H1 (cell line): ENCODE data around the gene ANKS1A. TPM values are rescaled to one million over a fixed set of nuclear protein-coding genes. Genes with fewer than 3 reads are reported as not detected.

ENCODE experiments used
- CTCF ChIA-PET: fragments of 300-600 bp; sonication (Branson Sonifier 250); formaldehyde crosslinking; loops from one replicate; lab custom pipeline; 2021; ENCODE audit not compliant: partially characterized antibody; lab: Charles Lee
- POLR2A ChIA-PET: fragments of 300-600 bp; sonication (Branson Sonifier 250); formaldehyde crosslinking; loops from one replicate; lab custom pipeline; 2021; ENCODE audit warnings: inconsistent platforms; ENCODE audit not compliant: partially characterized antibody; lab: Charles Lee
- DNase-seq, 2 experiments: peaks; one replicate each; pipeline versions ENCODE4 v3.0.0 to v3.0.0-alpha.2; 2010 to 2022; ENCODE audit warnings: low spot score in 2 of 2, low read depth in 1 of 2, mixed read lengths in 1 of 2
- FAIRE-seq: peaks from 2 replicates; lab custom pipeline; 2011; peaks lifted over from hg19 to GRCh38; lab: Jason Lieb, UNC
- H2AFZ ChIP-seq: 2 replicates; pipeline ENCODE4 v1.8.1; 2012; ENCODE audit warnings: low read length, inconsistent platforms
- H2AK5ac ChIP-seq: 2 replicates; pipeline ENCODE4 v1.6.1; 2013; ENCODE audit warnings: low read depth, low read length
- H2BK120ac ChIP-seq: replicated peaks from 2 replicates; pipeline ENCODE3; 2013; ENCODE audit warnings: low read depth, low read length, inconsistent platforms
- H2BK12ac ChIP-seq: 2 replicates; pipeline ENCODE4 v1.6.1; 2013; ENCODE audit warnings: low read depth, low read length
- H2BK15ac ChIP-seq: 2 replicates; pipeline ENCODE4 v1.6.1; 2013; ENCODE audit warnings: low read length
- H2BK20ac ChIP-seq: 2 replicates; pipeline ENCODE4 v1.6.1; 2013; ENCODE audit warnings: low read length
- H2BK5ac ChIP-seq: 2 replicates; pipeline ENCODE4 v1.6.1; 2013; ENCODE audit warnings: low read depth, low read length
- H3K14ac ChIP-seq: 2 replicates; pipeline ENCODE4 v1.6.1; 2013; ENCODE audit warnings: inconsistent platforms; ENCODE audit not compliant: insufficient read length
- H3K18ac ChIP-seq: 2 replicates; pipeline ENCODE4 v1.6.1; 2013; ENCODE audit warnings: low read length; ENCODE audit errors: extremely low read depth
- H3K23ac ChIP-seq: 2 replicates; pipeline ENCODE4 v1.6.1; 2013; ENCODE audit warnings: inconsistent platforms; ENCODE audit not compliant: insufficient read length
- H3K23me2 ChIP-seq: 2 replicates; pipeline ENCODE4 v1.6.1; 2013; ENCODE audit warnings: low read depth, low read length
- H3K27ac ChIP-seq: 2 replicates; pipeline ENCODE4 v1.6.1; 2011; ENCODE audit warnings: low read depth, low read length, inconsistent platforms
- H3K27me3 ChIP-seq, 4 experiments: replicated peaks in 1 of 4; 1 replicate in 1 of 4; 2 replicates in 3 of 4; pipeline versions ENCODE4 v1.6.1 to v1.8.1; 2011 to 2013; ENCODE audit warnings: low read length in 3 of 4, mild to moderate bottlenecking in 3 of 4, inconsistent platforms in 2 of 4, mixed read lengths in 2 of 4, moderate library complexity in 1 of 4; ENCODE audit not compliant: control insufficient read depth in 3 of 4, insufficient read depth in 3 of 4; ENCODE audit errors: extremely low read depth in 1 of 4
- H3K36me3 ChIP-seq, 4 experiments: 2 replicates each; pipeline versions ENCODE4 v1.6.1 to v1.8.1; 2011 to 2013; ENCODE audit warnings: mild to moderate bottlenecking in 4 of 4, low read length in 3 of 4, moderate library complexity in 2 of 4, control low read depth in 1 of 4, inconsistent platforms in 1 of 4; ENCODE audit not compliant: insufficient read depth in 4 of 4, control insufficient read depth in 2 of 4
- H3K4ac ChIP-seq: replicated peaks from 2 replicates; pipeline ENCODE3; 2013; ENCODE audit warnings: low read length, low read depth, mixed read lengths, inconsistent platforms; ENCODE audit not compliant: insufficient read length
- H3K4me1 ChIP-seq, 4 experiments: replicated peaks in 1 of 4; 1 replicate in 1 of 4; 2 replicates in 3 of 4; pipeline versions ENCODE4 v1.6.1 to v1.8.1; 2011 to 2013; ENCODE audit warnings: low read length in 3 of 4, inconsistent platforms in 2 of 4, mixed read lengths in 1 of 4; ENCODE audit not compliant: insufficient read depth in 4 of 4, control insufficient read depth in 3 of 4
- H3K4me2 ChIP-seq, 2 experiments: 2 replicates each; pipeline versions ENCODE4 v1.6.1 to v1.8.1; 2011 to 2013; ENCODE audit warnings: low read depth in 2 of 2, low read length in 2 of 2, control low read depth in 1 of 2, inconsistent platforms in 1 of 2, mild to moderate bottlenecking in 1 of 2; ENCODE audit not compliant: insufficient read depth in 1 of 2
- H3K4me3 ChIP-seq, 4 experiments: fragments of 200-600, 300-600 bp in 1 of 4; sonication (generic), shearing (Covaris generic), sonication (Bioruptor Twin) in 1 of 4; 2 replicates each; pipeline versions ENCODE4 v1.5.1 to v1.8.1; 2011 to 2016; ENCODE audit warnings: low read length in 4 of 4, low read depth in 3 of 4, control low read depth in 2 of 4, inconsistent platforms in 2 of 4, mild to moderate bottlenecking in 2 of 4, mixed read lengths in 1 of 4, moderate library complexity in 1 of 4; ENCODE audit not compliant: insufficient read depth in 2 of 4; ENCODE audit errors: extremely low read depth in 1 of 4
- H3K56ac ChIP-seq: replicated peaks from 2 replicates; pipeline ENCODE3; 2013; ENCODE audit warnings: low read depth, mild to moderate bottlenecking, mixed read lengths, low read length, inconsistent platforms; ENCODE audit not compliant: insufficient read length
- H3K79me1 ChIP-seq: 2 replicates; pipeline ENCODE4 v1.6.1; 2013; ENCODE audit warnings: low read depth, low read length, control low read depth
- H3K79me2 ChIP-seq, 2 experiments: 2 replicates each; pipeline versions ENCODE4 v1.6.1 to v1.8.1; 2012 to 2013; ENCODE audit warnings: low read length in 2 of 2, mild to moderate bottlenecking in 2 of 2, inconsistent platforms in 1 of 2; ENCODE audit not compliant: insufficient read depth in 2 of 2, control insufficient read depth in 1 of 2
- H3K9ac ChIP-seq, 4 experiments: replicated peaks in 1 of 4; 1 replicate in 1 of 4; 2 replicates in 3 of 4; pipeline versions ENCODE4 v1.6.1 to v1.8.1; 2011 to 2013; ENCODE audit warnings: low read depth in 3 of 4, low read length in 3 of 4, control low read depth in 2 of 4, mild to moderate bottlenecking in 2 of 4, moderate library complexity in 2 of 4, inconsistent platforms in 1 of 4; ENCODE audit errors: extremely low read depth in 1 of 4
- H3K9me3 ChIP-seq, 2 experiments: 2 replicates each; pipeline versions ENCODE4 v1.6.1 to v1.8.1; 2012 to 2013; ENCODE audit warnings: mild to moderate bottlenecking in 2 of 2, moderate library complexity in 2 of 2, control low read depth in 1 of 2, inconsistent platforms in 1 of 2, low read depth in 1 of 2, low read length in 1 of 2, mixed read lengths in 1 of 2; ENCODE audit not compliant: insufficient read depth in 2 of 2
- H4K20me1 ChIP-seq, 2 experiments: replicated peaks in 1 of 2; 2 replicates each; pipeline versions ENCODE3 to v1.8.1; 2011 to 2013; ENCODE audit warnings: inconsistent platforms in 2 of 2, low read length in 2 of 2, mild to moderate bottlenecking in 1 of 2; ENCODE audit not compliant: insufficient read depth in 2 of 2, control insufficient read depth in 1 of 2
- H4K5ac ChIP-seq: 2 replicates; pipeline ENCODE4 v1.6.1; 2013; ENCODE audit warnings: low read length, low read depth, mixed read lengths, inconsistent platforms; ENCODE audit not compliant: insufficient read length
- H4K8ac ChIP-seq: 2 replicates; pipeline ENCODE4 v1.8.0; 2013; ENCODE audit warnings: mild to moderate bottlenecking, moderate library complexity, low read length, inconsistent platforms; ENCODE audit not compliant: insufficient read depth; ENCODE audit errors: extremely low read depth
- H4K91ac ChIP-seq: replicated peaks from 2 replicates; pipeline ENCODE3; 2013; ENCODE audit warnings: low read length, mixed read lengths, inconsistent platforms; ENCODE audit not compliant: insufficient read length
- ASH2L ChIP-seq: fragments of 200-600, 300-600 bp; sonication (generic); IDR thresholded peaks from one replicate; pipeline ENCODE4 v1.7.1; 2017; ENCODE audit warnings: low read length
- CBX8 ChIP-seq: fragments of 300-800, 300-1000 bp; sonication (generic); IDR thresholded peaks from 2 replicates; pipeline ENCODE4 v1.7.1; 2016; ENCODE audit warnings: low read depth, low read length, borderline replicate concordance
- PHF8 ChIP-seq: fragments of 200-600 bp; sonication (generic); conservative IDR thresholded peaks from 2 replicates; pipeline ENCODE4 v1.7.1; 2012; ENCODE audit warnings: low read depth, mild to moderate bottlenecking, inconsistent platforms, low read length, moderate library complexity
- TBP ChIP-seq: IDR thresholded peaks from 2 replicates; pipeline ENCODE4 v1.6.1; 2011; ENCODE audit warnings: low read depth, low read length, improper control_type of control experiment
- USF2 ChIP-seq: IDR thresholded peaks from 2 replicates; pipeline ENCODE4 v1.6.1; 2011; ENCODE audit warnings: low read length, improper control_type of control experiment
- WGBS, 2 experiments: shearing (Covaris generic) in 1 of 2; methylation state at CpG; one replicate each; pipeline versions ENCODE4 v1.1.6 to v1.1.7; 2013 to 2015; ENCODE audit warnings: low lambda C conversion rate in 2 of 2, mixed read lengths in 2 of 2, inconsistent platforms in 1 of 2, low coverage in 1 of 2, missing lambda C conversion rate in 1 of 2; ENCODE audit not compliant: insufficient replicate concordance in 2 of 2, insufficient coverage in 1 of 2, insufficient read length in 1 of 2; ENCODE audit errors: extremely low coverage in 1 of 2, missing lambda C conversion rate in 1 of 2; 5-methylcytosine and 5-hydroxymethylcytosine counted together
- polyA plus RNA-seq, 7 experiments: library from polyadenylated mRNA; depleted of rRNA in 3 of 7; stranded (reverse) in 5 of 7; unstranded in 2 of 7; fragments of >200 nt in 5 of 7; fragments of 200-250 nt in 2 of 7; gene quantifications; 1 replicate in 5 of 7; 2 replicates in 1 of 7; 4 replicates in 1 of 7; pipeline versions ENCODE4 v1.2.1 to v1.2.3, GENCODE V29; 2011 to 2013; ENCODE audit warnings: missing spikeins in 2 of 7, mixed read lengths in 2 of 7
- total RNA-seq: library from RNA; stranded (reverse); fragmentation: NEBNext Ultra II Directional; extraction: Animal tissue kit (Norgen Biotek cat#: 25700); gene quantifications from 2 replicates; pipeline ENCODE4 v1.2.1, GENCODE V29; 2021

The ANKS1A gene
- total and polyA plus RNA-seq, 2 of the 8 experiments (the other 6 are each of a cell fraction or from before 2014, with no cell fraction given): 9.8 to 30.9 TPM

GRCh38 chr6:35099116-35099515 is 210.1 kb downstream of the ANKS1A start:
- Histone ChIP-seq H3K4me2 (no peak overlapping the region), H2BK12ac (no peak overlapping the region), H3K9ac (no peak overlapping the region), H4K5ac (no peak overlapping the region), H3K14ac (no peak overlapping the region), H2BK120ac (no peak overlapping the region), H4K20me1 (no peaks in the 10 kb centered on the region), H4K91ac (no peak overlapping the region), H3K79me2 (no peaks in the 10 kb centered on the region), H3K79me1 (no peaks in the 10 kb centered on the region), H2BK15ac (no peak overlapping the region), H3K4me1 (peaks cover 0 to 6% (median 3%) of the 10 kb centered on the region in 4 experiments; a peak in 3 of 7 replicates), H2BK20ac (no peak overlapping the region), H3K27me3 (no peaks in the 10 kb centered on the region), H3K4me3 (no peak overlapping the region), H3K18ac (no peak overlapping the region), H3K9me3 (no peaks in the 10 kb centered on the region), H3K27ac (no peak overlapping the region), H4K8ac (no peak overlapping the region), H3K23me2 (no peaks in the 10 kb centered on the region), H3K36me3 (no peaks in the 10 kb centered on the region), H2AFZ (no peak overlapping the region), H3K56ac (no peak overlapping the region), H3K23ac (no peak overlapping the region), H2AK5ac (no peak overlapping the region), H2BK5ac (no peak overlapping the region), H3K4ac (no peak overlapping the region)
- ChIA-PET CTCF (interaction anchor here (1.5 to 2.3 kb wide), 2 partner anchors 41 to 113 kb away, joined by 4 to 12 read pairs; no protein-coding TSS in a partner anchor), POLR2A (no interaction called here)
- no peak for DNase-seq
- 87 to 100% methylated on average over 2 to 5 of the region's 5 CpGs for WGBS, 2 experiments
- FAIRE-seq: no peak
- TF ChIP-seq CBX8: no peak
- TF ChIP-seq USF2: no peak
- no peak for TF ChIP-seq ASH2L
- no peak for TF ChIP-seq TBP
- no peak for TF ChIP-seq PHF8
